Stimulated activated effector memory CD8-positive, alpha-beta T cell treated with anti-CD3 and anti-CD28 coated beads, Interleukin-12 subunit alpha, Interleukin-12 subunit beta, amount 100 ng/mL, for 72 hours (primary cell): ENCODE measurements around the gene ABHD15.

Experiments
- ATAC-seq: fragments of 150-1000 bp; cut with Tn5 transposase; 2 replicates; pipeline ENCODE4 v1.10.0; 2021
- DNase-seq, 2 donors: peaks; one replicate each; pipeline ENCODE4 v3.0.0; 2021 to 2022; ENCODE audit warnings: low spot score in 2 of 2
- H3K27ac Mint-ChIP-seq: one replicate; pipeline ENCODE4 v1.8.0; 2022; ENCODE audit warnings: mild to moderate bottlenecking, mixed read lengths
- H3K36me3 Mint-ChIP-seq: one replicate; pipeline ENCODE4 v1.8.0; 2022; ENCODE audit warnings: mild to moderate bottlenecking, mixed read lengths
- H3K4me1 Mint-ChIP-seq: one replicate; pipeline ENCODE4 v1.8.0; 2022; ENCODE audit warnings: mixed read lengths
- H3K4me3 Mint-ChIP-seq: one replicate; pipeline ENCODE4 v1.8.0; 2022; ENCODE audit warnings: mild to moderate bottlenecking, mixed read lengths
- H3K9me3 Mint-ChIP-seq: one replicate; pipeline ENCODE4 v1.8.0; 2022; ENCODE audit warnings: mixed read lengths

The ABHD15 gene

GRCh38 chr17:29577385-29578211, 10.8 kb upstream of the ABHD15 start:
- Mint-ChIP-seq H3K27ac (no peak overlapping the region), H3K36me3 (peaks cover 79% of the 10 kb centered on the region), H3K4me1 (peaks cover 33% of the 10 kb centered on the region), H3K9me3 (no peaks in the 10 kb centered on the region), H3K4me3 (no peak overlapping the region)
- DNase-seq = no peak
- no peak for ATAC-seq

GRCh38 chr17:29577001-29577370, 10.1 kb upstream of the ABHD15 start:
- ATAC-seq (no peak), DNase-seq (no peak)
- Mint-ChIP-seq H3K4me3 (no peak overlapping the region), H3K4me1 (peaks cover 33% of the 10 kb centered on the region), H3K36me3 (peaks cover 73% of the 10 kb centered on the region), H3K27ac (no peak overlapping the region), H3K9me3 (no peaks in the 10 kb centered on the region)

- no peak for ATAC-seq
- Mint-ChIP-seq H3K4me3 (no peak overlapping the region), H3K4me1 (peaks cover 33% of the 10 kb centered on the region), H3K27ac (no peak overlapping the region), H3K9me3 (no peaks in the 10 kb centered on the region), H3K36me3 (peaks cover 73% of the 10 kb centered on the region)
- no peak for DNase-seq
These were observed 9.6 kb upstream of the ABHD15 start for GRCh38 chr17:29576214-29577000.

GRCh38 chr17:29575511-29576213, 8.8 kb upstream of the ABHD15 start:
- DNase-seq (no peak), ATAC-seq (no peak)
- Mint-ChIP-seq H3K27ac (peak overlapping the region; percentile 61), H3K9me3 (no peaks in the 10 kb centered on the region), H3K36me3 (peaks cover 70% of the 10 kb centered on the region), H3K4me3 (no peak overlapping the region), H3K4me1 (peaks cover 33% of the 10 kb centered on the region)

- Mint-ChIP-seq H3K4me3 (no peak overlapping the region), H3K36me3 (peaks cover 66% of the 10 kb centered on the region), H3K27ac (peak overlapping the region; percentile 69)
These were observed 8.1 kb upstream of the ABHD15 start for GRCh38 chr17:29574732-29575510.

GRCh38 chr17:29573871-29574731, 7.3 kb upstream of the ABHD15 start:
- no peaks in the 10 kb centered on the region for H3K9me3 Mint-ChIP-seq
- no peak overlapping the region for H3K4me3 Mint-ChIP-seq
- H3K27ac Mint-ChIP-seq = peak overlapping the region; percentile 69
- DNase-seq = no peak
- peaks cover 32% of the 10 kb centered on the region for H3K4me1 Mint-ChIP-seq
- ATAC-seq = no peak
- H3K36me3 Mint-ChIP-seq = peaks cover 63% of the 10 kb centered on the region

More at GRCh38 chr17:29574732-29575510, 8.1 kb upstream of the ABHD15 start:
- Mint-ChIP-seq H3K9me3 (no peaks in the 10 kb centered on the region), H3K4me1 (peaks cover 29% of the 10 kb centered on the region)
- ATAC-seq (no peak), DNase-seq (no peak)

GRCh38 chr17:29573558-29573869, 6.7 kb upstream of the ABHD15 start:
- Mint-ChIP-seq H3K27ac (peak overlapping the region; percentile 69), H3K4me3 (peak overlapping the region; percentile 11), H3K9me3 (no peaks in the 10 kb centered on the region), H3K36me3 (peaks cover 60% of the 10 kb centered on the region), H3K4me1 (peaks cover 35% of the 10 kb centered on the region)
- ATAC-seq (no peak), DNase-seq (no peak)

GRCh38 chr17:29572691-29573557, 6.1 kb upstream of the ABHD15 start:
- Mint-ChIP-seq H3K4me1 (peaks cover 40% of the 10 kb centered on the region), H3K4me3 (peak overlapping the region; percentile 11), H3K27ac (peak overlapping the region; percentile 69), H3K9me3 (no peaks in the 10 kb centered on the region), H3K36me3 (peaks cover 59% of the 10 kb centered on the region)
- peak in 1 of 2 donors; percentile 63 for DNase-seq
- ATAC-seq = peak; percentile 62

- ATAC-seq (no peak), DNase-seq (no peak)
- peaks cover 54% of the 10 kb centered on the region for H3K36me3 Mint-ChIP-seq
- H3K4me3 Mint-ChIP-seq = no peak overlapping the region
- no peak overlapping the region for H3K27ac Mint-ChIP-seq
- H3K9me3 Mint-ChIP-seq = no peaks in the 10 kb centered on the region
- peaks cover 40% of the 10 kb centered on the region for H3K4me1 Mint-ChIP-seq
These were observed 5.2 kb upstream of the ABHD15 start for GRCh38 chr17:29571883-29572681.

GRCh38 chr17:29571486-29571882, 4.6 kb upstream of the ABHD15 start:
- ATAC-seq = no peak
- no peak overlapping the region for H3K27ac Mint-ChIP-seq

GRCh38 chr17:29570521-29570920, 3.7 kb upstream of the ABHD15 start:
- H3K36me3 Mint-ChIP-seq = peaks cover 44% of the 10 kb centered on the region
- H3K4me3 Mint-ChIP-seq = peak overlapping the region; percentile 16
- H3K27ac Mint-ChIP-seq = no peak overlapping the region
- ATAC-seq = no peak
- no peak for DNase-seq
- no peaks in the 10 kb centered on the region for H3K9me3 Mint-ChIP-seq
- peaks cover 47% of the 10 kb centered on the region for H3K4me1 Mint-ChIP-seq

More at GRCh38 chr17:29571486-29571882, 4.6 kb upstream of the ABHD15 start:
- DNase-seq = no peak
- no peak overlapping the region for H3K4me3 Mint-ChIP-seq
- peaks cover 40% of the 10 kb centered on the region for H3K4me1 Mint-ChIP-seq
- H3K36me3 Mint-ChIP-seq = peaks cover 51% of the 10 kb centered on the region
- H3K9me3 Mint-ChIP-seq = no peaks in the 10 kb centered on the region

GRCh38 chr17:29569245-29569950, 2.6 kb upstream of the ABHD15 start:
- ATAC-seq (no peak), DNase-seq (no peak)
- Mint-ChIP-seq H3K4me1 (peaks cover 52% of the 10 kb centered on the region), H3K27ac (peak overlapping the region; percentile 92), H3K4me3 (peak overlapping the region; percentile 97), H3K9me3 (no peaks in the 10 kb centered on the region), H3K36me3 (peaks cover 33% of the 10 kb centered on the region)
